Measurements from ENCODE around the gene ZNF768.

ZNF768 gene

GRCh38 chr16:30526137-30526822 lies at the start of gene ZNF768:
Gene ZNF768 (minus strand): TSS chr16:30526566. CDS start chr16:30526413, 153 bp downstream.
- no peak for DNase-seq (ENCODE audit: low read depth in 2 of 2)

- no peak for DNase-seq (ENCODE audit: low read depth in 2 of 2)
Observed at GRCh38 chr16:30574678-30575077, 48.3 kb upstream of the ZNF768 start.

GRCh38 chr16:30571445-30572322 lies 45.3 kb upstream of the ZNF768 start, which contains the start of gene ZNF688:
Gene ZNF688 (minus strand): TSS chr16:30571714. CDS start chr16:30571629, 85 bp downstream.
- peak; percentile 85 to 90 for DNase-seq (ENCODE audit: low read depth in 2 of 2)

- DNase-seq (ENCODE audit: low read depth in 2 of 2) = no peak
Observed at GRCh38 chr16:30570636-30571444, 44.5 kb upstream of the ZNF768 start.

- DNase-seq (ENCODE audit: low read depth in 2 of 2) = no peak
Observed at GRCh38 chr16:30569746-30570635, 43.6 kb upstream of the ZNF768 start.

- DNase-seq (ENCODE audit: low read depth in 2 of 2) = no peak
Observed at GRCh38 chr16:30569281-30569680, 42.9 kb upstream of the ZNF768 start.

- no peak for DNase-seq (ENCODE audit: low read depth in 2 of 2)
Observed at GRCh38 chr16:30567991-30568638, 41.7 kb upstream of the ZNF768 start.

GRCh38 chr16:30567160-30567990 lies 41.0 kb upstream of the ZNF768 start:
- DNase-seq (ENCODE audit: low read depth in 2 of 2) = peak in 1 of 2 donors; percentile 59

- DNase-seq (ENCODE audit: low read depth in 2 of 2) = no peak
Observed at GRCh38 chr16:30566531-30566930, 40.2 kb upstream of the ZNF768 start.

- DNase-seq (ENCODE audit: low read depth in 2 of 2) = no peak
Observed at GRCh38 chr16:30565984-30566383, 39.6 kb upstream of the ZNF768 start.

- DNase-seq (ENCODE audit: low read depth in 2 of 2) = no peak
Observed at GRCh38 chr16:30565526-30565925, 39.2 kb upstream of the ZNF768 start.

GRCh38 chr16:30562021-30562420 lies 35.7 kb upstream of the ZNF768 start:
- no peak for DNase-seq (ENCODE audit: low read depth in 2 of 2)

- no peak for DNase-seq (ENCODE audit: low read depth in 2 of 2)
Observed at GRCh38 chr16:30561089-30561816, 34.9 kb upstream of the ZNF768 start.

GRCh38 chr16:30559690-30560089 lies 33.3 kb upstream of the ZNF768 start:
- DNase-seq (ENCODE audit: low read depth in 2 of 2) = no peak

GRCh38 chr16:30558789-30559377 lies 32.5 kb upstream of the ZNF768 start:
- DNase-seq (ENCODE audit: low read depth in 2 of 2) = no peak

- DNase-seq (ENCODE audit: low read depth in 2 of 2) = peak; percentile 95
Observed at GRCh38 chr16:30557957-30558788, 31.8 kb upstream of the ZNF768 start, which contains the start of gene ZNF764. Gene ZNF764 (minus strand): TSS chr16:30558374. CDS start chr16:30558182, 192 bp downstream.

GRCh38 chr16:30557707-30557956 lies 31.3 kb upstream of the ZNF768 start:
- DNase-seq (ENCODE audit: low read depth in 2 of 2) = no peak

GRCh38 chr16:30556125-30556473 lies 29.7 kb upstream of the ZNF768 start:
- DNase-seq (ENCODE audit: low read depth in 2 of 2) = no peak
